GM12878 (cell line): ENCODE data around the gene GUCY1B1. TPM values are rescaled to one million over a fixed set of nuclear protein-coding genes. Genes with fewer than 3 reads are reported as not detected.

Source experiments
- CBX5 ChIP-seq: sonication (generic); IDR thresholded peaks from 2 replicates; pipeline ENCODE4 v1.6.1; 2016; ENCODE audit warnings: low read depth, moderate library complexity, mild to moderate bottlenecking, inconsistent platforms
- CREB1 ChIP-seq: IDR thresholded peaks from 2 replicates; pipeline ENCODE4 v1.6.1; 2012; ENCODE audit warnings: low read depth, mild to moderate bottlenecking, inconsistent platforms
- ZNF24 ChIP-seq: fragments of 450-650 bp; IDR thresholded peaks from 2 replicates; pipeline ENCODE4 v1.6.1; 2017; ENCODE audit warnings: antibody characterized with exemption, mild to moderate bottlenecking
- ZNF384 ChIP-seq: IDR thresholded peaks from 2 replicates; pipeline ENCODE4 v1.6.1; 2012; ENCODE audit warnings: low read depth, mild to moderate bottlenecking, low read length, improper control_type of control experiment, borderline replicate concordance
- polyA plus RNA-seq, 11 experiments: library from polyadenylated mRNA; depleted of rRNA in 4 of 11; unstranded in 6 of 11; stranded (reverse) in 5 of 11; fragments of >200 nt; fragmentation: Nextera tagmentation in 4 of 11; fragmentation: Illumina TruSeq in 1 of 11; extraction: Ambion mirVana in 4 of 11; extraction: Trizol in 1 of 11; gene quantifications; 1 replicate in 1 of 11; 2 replicates in 10 of 11; pipeline versions ENCODE4 v1.2.1 to v1.2.3, GENCODE V29; 2011 to 2016; ENCODE audit warnings: inconsistent platforms in 2 of 11, missing spikeins in 2 of 11, low read depth in 1 of 11
- total RNA-seq, 4 experiments: library from RNA; depleted of rRNA in 3 of 4; stranded (reverse); fragments of >200 nt in 3 of 4; fragmentation: Illumina TruSeq in 1 of 4; extraction: Trizol in 1 of 4; gene quantifications; 2 replicates each; pipeline versions ENCODE4 v1.2.1 to v1.2.3, GENCODE V29; 2013 to 2021
- TF ChIP-seq, protein P1 (sequence below): fragments of 450-650 bp; IDR thresholded peaks from 2 replicates; pipeline ENCODE4 v1.6.1; 2017; ENCODE audit warnings: mild to moderate bottlenecking, moderate library complexity
- TF ChIP-seq, protein P2 (sequence below), 3 experiments: IDR thresholded peaks in 2 of 3; conservative IDR thresholded peaks in 1 of 3; 2 replicates each; pipeline ENCODE4 v1.5.1; 2011; ENCODE audit warnings: low read depth in 3 of 3, low read length in 3 of 3, mild to moderate bottlenecking in 3 of 3, control low read depth in 2 of 3, moderate library complexity in 2 of 3, inconsistent platforms in 1 of 3, mixed read lengths in 1 of 3; ENCODE audit not compliant: control insufficient read depth in 2 of 3, insufficient read depth in 1 of 3; ENCODE audit errors: extremely low read depth in 1 of 3
- TF ChIP-seq, protein P3 (sequence below): IDR thresholded peaks from 2 replicates; pipeline ENCODE4 v1.6.1; 2012; ENCODE audit warnings: low read length, inconsistent platforms

GUCY1B1 gene
- total and polyA plus RNA-seq, 10 of the 15 experiments (the other 5 are each of a cell fraction or from before 2014, with no cell fraction given) = 0.60 to 38.5 (median 1.4) TPM

DNA sequence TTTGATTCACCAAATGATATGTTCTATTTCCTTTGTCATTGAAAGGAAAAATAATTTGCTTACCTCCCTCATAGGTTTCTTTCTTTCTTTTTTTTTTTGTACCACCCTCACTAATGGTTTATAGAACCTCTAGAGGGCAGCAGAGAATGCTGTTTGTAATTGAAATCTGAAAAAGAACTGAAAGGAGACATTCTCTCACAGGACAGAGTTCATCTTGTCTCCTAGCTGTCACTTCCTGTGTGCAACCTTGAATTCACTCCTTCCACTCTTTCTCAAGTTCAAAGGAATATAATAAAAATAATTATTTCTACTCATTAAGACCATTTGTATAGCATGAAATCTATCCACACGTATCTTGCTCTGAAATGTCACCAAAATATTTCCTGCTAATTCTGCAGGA is 51.0 kb downstream of the GUCY1B1 start (continued):
- TF ChIP-seq, protein P1, sequence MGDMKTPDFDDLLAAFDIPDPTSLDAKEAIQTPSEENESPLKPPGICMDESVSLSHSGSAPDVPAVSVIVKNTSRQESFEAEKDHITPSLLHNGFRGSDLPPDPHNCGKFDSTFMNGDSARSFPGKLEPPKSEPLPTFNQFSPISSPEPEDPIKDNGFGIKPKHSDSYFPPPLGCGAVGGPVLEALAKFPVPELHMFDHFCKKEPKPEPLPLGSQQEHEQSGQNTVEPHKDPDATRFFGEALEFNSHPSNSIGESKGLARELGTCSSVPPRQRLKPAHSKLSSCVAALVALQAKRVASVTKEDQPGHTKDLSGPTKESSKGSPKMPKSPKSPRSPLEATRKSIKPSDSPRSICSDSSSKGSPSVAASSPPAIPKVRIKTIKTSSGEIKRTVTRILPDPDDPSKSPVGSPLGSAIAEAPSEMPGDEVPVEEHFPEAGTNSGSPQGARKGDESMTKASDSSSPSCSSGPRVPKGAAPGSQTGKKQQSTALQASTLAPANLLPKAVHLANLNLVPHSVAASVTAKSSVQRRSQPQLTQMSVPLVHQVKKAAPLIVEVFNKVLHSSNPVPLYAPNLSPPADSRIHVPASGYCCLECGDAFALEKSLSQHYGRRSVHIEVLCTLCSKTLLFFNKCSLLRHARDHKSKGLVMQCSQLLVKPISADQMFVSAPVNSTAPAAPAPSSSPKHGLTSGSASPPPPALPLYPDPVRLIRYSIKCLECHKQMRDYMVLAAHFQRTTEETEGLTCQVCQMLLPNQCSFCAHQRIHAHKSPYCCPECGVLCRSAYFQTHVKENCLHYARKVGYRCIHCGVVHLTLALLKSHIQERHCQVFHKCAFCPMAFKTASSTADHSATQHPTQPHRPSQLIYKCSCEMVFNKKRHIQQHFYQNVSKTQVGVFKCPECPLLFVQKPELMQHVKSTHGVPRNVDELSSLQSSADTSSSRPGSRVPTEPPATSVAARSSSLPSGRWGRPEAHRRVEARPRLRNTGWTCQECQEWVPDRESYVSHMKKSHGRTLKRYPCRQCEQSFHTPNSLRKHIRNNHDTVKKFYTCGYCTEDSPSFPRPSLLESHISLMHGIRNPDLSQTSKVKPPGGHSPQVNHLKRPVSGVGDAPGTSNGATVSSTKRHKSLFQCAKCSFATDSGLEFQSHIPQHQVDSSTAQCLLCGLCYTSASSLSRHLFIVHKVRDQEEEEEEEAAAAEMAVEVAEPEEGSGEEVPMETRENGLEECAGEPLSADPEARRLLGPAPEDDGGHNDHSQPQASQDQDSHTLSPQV = 0 out of 2 replicates have a peak, but pooled peaks have one; percentile 52
- TF ChIP-seq CREB1 = peak; percentile 54
- TF ChIP-seq CBX5 = peak; percentile 82
- peak; percentile 44 for TF ChIP-seq ZNF24
- TF ChIP-seq, protein P2, sequence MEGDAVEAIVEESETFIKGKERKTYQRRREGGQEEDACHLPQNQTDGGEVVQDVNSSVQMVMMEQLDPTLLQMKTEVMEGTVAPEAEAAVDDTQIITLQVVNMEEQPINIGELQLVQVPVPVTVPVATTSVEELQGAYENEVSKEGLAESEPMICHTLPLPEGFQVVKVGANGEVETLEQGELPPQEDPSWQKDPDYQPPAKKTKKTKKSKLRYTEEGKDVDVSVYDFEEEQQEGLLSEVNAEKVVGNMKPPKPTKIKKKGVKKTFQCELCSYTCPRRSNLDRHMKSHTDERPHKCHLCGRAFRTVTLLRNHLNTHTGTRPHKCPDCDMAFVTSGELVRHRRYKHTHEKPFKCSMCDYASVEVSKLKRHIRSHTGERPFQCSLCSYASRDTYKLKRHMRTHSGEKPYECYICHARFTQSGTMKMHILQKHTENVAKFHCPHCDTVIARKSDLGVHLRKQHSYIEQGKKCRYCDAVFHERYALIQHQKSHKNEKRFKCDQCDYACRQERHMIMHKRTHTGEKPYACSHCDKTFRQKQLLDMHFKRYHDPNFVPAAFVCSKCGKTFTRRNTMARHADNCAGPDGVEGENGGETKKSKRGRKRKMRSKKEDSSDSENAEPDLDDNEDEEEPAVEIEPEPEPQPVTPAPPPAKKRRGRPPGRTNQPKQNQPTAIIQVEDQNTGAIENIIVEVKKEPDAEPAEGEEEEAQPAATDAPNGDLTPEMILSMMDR (IDR thresholded peaks at IDR 0.05 in 2 of 3, conservative IDR thresholded peaks at IDR 0.05 in 1 of 3; ENCODE audit: control insufficient read depth in 2 of 3, extremely low read depth in 1 of 3, insufficient read depth in 1 of 3, low read depth in 3 of 3, low read length in 3 of 3) = peak; percentile 40 to 69 (median 54); a peak in 5 of 6 replicates
- TF ChIP-seq, protein P3, sequence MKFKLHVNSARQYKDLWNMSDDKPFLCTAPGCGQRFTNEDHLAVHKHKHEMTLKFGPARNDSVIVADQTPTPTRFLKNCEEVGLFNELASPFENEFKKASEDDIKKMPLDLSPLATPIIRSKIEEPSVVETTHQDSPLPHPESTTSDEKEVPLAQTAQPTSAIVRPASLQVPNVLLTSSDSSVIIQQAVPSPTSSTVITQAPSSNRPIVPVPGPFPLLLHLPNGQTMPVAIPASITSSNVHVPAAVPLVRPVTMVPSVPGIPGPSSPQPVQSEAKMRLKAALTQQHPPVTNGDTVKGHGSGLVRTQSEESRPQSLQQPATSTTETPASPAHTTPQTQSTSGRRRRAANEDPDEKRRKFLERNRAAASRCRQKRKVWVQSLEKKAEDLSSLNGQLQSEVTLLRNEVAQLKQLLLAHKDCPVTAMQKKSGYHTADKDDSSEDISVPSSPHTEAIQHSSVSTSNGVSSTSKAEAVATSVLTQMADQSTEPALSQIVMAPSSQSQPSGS = peak; percentile 28; the same call in 1 of the 2 replicates
- TF ChIP-seq ZNF384 = peak; percentile 94
